SK-MEL-5 (cell line): ENCODE measurements around the gene C1QTNF12. TPM values are rescaled to one million over a fixed set of nuclear protein-coding genes. Genes with fewer than 3 reads are reported as not detected.

Experiments used
- DNase-seq: peaks from one replicate; pipeline ENCODE4 v3.0.0-alpha.2; 2016; ENCODE audit warnings: low read depth, low spot score
- in situ Hi-C: cut with HindIII; loops from 2 replicates; pipeline ENCODE4 v1.10.0; 2016; ENCODE audit warnings: low sequenced_read_pairs, high pct_unique_total_duplicates, low pct_unique_long_range_greater_than_20kb
- total RNA-seq: library from RNA; depleted of rRNA; stranded (reverse); fragments of >200 nt; shearing (Covaris generic); gene quantifications from 2 replicates; pipeline ENCODE4 v1.2.3, GENCODE V29; 2014

The C1QTNF12 gene
- total RNA-seq, 1 experiment from 2014 or later = not detected

DNA sequence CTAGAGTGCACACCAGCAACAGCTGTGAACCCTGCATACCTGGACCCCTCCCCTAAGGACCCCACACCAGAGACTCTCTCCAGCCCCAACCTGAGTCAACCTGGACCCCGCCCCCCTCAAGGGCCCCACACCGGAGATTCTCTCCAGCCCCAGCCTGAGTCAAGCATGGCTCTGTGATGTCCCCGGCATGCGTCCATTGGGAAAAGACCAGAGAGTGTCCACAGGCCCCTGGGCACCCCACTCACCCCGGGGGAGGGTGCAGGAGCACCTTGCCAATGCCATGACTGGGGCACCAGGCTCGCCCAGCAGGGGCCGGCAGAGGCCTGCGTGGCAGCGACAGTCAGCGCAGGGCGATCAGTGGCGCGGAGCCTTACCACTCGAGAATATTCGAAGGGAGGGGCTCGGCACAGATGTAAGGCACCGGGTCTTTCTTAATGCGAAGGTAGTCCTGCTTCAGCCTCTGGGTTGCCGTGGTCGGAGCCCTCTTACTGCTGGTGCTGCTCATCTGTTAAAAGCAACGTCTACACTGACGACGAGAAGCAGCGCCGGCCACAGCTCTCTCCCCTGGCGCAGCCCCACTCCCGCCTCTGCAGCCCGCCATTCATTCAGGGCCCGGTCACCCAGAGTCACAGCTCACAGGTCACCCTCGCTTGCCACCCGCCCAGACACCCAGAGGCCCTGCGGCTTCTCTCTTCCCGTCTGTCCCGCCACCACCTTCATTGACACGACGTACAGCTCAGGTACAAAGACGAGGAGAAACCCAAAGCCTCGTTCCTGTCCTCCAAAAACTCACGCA, 21.2 kb upstream of the C1QTNF12 start:
- in situ Hi-C loops = no loop called here

GRCh38 chr1:1264868-1265272, 18.3 kb upstream of the C1QTNF12 start:
- in situ Hi-C loops = no loop called here
- peak; percentile 36 for DNase-seq

More for the DNA sequence above, 21.2 kb upstream of the C1QTNF12 start:
- no peak for DNase-seq

- DNase-seq = no peak
- in situ Hi-C loops = no loop called here
These were observed 17.5 kb upstream of the C1QTNF12 start for GRCh38 chr1:1264026-1264425.

GRCh38 chr1:1262758-1263157, 16.2 kb upstream of the C1QTNF12 start:
- in situ Hi-C loops = no loop called here
- DNase-seq = no peak

- DNase-seq = no peak
- in situ Hi-C loops = no loop called here
These were observed 15.5 kb upstream of the C1QTNF12 start for GRCh38 chr1:1262071-1262470.

- in situ Hi-C loops = no loop called here
- no peak for DNase-seq
These were observed 14.5 kb upstream of the C1QTNF12 start for GRCh38 chr1:1260843-1261560.

DNA sequence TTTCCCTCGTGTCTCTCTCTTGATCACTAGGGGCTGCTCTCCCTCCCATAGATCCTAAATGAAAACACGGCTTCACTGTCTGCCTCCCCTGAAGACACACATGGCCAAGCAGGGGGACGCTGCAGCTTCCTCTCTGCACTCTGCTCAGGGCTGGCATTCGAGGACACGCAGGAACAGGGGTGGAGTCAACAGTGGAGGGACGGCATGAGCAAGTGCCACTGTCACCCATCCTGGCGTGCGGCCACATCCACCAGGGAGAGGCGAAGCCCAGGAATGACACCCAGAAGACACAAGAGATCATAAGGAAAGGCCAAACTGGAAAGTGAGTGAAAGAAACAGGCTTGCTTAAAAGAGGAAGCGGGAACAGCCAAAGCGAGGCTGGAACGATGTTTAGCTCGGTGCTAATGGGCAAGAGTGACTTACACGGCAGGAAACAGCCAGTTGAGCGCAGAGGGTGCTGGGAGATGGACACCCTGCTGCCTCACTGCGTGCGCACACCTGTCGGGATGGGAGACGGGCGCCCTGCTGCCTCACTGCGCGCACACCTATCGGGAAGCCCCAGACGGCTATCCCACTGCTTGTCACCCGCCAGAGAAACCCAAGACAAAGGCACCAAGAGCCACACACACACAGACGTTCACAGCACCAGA, 13.6 kb upstream of the C1QTNF12 start:
- in situ Hi-C loops = no loop called here
- DNase-seq = no peak

DNA sequence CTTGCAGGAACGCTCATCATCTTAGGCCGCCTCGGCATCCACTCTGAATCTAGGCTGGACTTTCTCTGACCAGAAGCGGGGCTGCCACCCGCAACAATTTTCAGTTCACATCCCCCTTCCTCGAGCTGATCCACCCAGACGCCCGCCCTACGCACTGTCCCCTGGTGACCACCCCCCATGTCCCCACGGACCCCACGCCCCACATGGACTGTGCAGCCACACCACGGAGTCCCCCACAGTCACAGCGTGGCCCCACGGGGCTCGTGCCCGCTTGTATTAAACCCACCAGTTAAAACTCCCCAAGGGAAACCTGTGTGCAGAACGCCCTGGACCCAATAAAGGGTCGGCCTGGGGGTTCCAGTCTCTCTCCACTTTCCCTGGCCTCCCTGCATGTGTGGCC, 13.0 kb upstream of the C1QTNF12 start:
- in situ Hi-C loops = no loop called here

GRCh38 chr1:1259119-1259488, 12.6 kb upstream of the C1QTNF12 start:
- in situ Hi-C loops = no loop called here
- DNase-seq = no peak

More for the DNA sequence above, 13.0 kb upstream of the C1QTNF12 start:
- no peak for DNase-seq

DNA sequence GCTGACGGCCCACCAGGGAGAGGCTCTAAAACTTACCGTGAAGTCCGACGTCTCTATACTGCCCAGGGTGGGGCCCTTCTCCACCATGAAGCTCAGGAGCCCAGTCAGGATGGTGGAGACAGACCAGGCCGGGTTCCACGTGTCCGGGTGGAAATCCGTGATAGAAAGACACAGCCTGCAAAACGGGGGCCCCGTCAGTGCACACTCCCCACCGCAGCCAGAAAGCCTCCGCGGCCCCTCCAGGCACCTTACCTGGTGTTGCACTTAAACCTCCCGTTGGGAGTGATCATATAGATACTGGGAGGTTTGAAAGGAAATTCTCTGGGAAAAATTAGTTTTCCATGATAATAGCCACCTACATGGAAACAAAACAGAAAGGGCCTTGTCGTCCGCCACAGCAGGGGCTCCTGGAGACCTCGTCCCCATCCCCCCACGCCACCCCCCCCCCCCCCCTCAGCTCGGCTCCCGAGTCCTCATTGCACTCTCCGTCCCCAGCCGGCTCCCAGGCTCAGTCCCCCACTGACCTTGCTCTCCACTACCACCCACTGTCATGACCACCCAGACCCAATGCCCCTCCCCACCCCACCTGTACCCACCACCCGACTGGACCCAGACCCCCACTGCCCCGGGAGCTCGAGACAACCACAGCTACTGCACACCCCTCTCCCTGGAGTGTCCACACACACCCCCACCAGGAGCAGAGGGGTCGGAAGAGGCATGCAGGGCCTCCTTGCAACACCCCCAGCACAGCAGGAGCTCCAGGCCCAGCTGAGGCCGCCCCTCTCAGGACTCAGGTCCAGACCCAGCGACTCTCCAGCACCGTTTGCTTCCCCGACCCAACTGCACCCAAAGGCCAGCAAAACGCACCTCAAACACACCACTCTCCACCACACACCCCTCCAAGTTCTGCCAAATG, 10.7 kb upstream of the C1QTNF12 start:
- in situ Hi-C loops = no loop called here
- no peak for DNase-seq

- in situ Hi-C loops = no loop called here
- DNase-seq = no peak
These were observed 9.1 kb upstream of the C1QTNF12 start for GRCh38 chr1:1255611-1256010.

GRCh38 chr1:1255078-1255477, 8.6 kb upstream of the C1QTNF12 start:
- in situ Hi-C loops = no loop called here

DNA sequence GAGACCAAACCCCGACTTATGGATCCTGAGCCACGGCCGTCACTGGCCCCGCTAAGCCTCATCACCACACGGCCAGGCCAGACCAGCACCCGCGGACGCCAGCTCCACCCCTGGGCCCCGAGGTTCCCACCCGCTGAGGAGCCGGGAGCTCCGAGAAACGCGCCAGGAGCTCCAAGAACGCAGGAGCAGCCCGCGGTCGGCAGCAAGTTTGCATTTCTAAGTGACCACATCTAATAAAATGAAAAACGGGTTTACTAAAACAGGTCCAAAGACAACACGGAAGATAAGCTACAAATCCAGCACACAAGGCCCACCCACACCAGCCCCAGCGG, 8.1 kb upstream of the C1QTNF12 start:
- no peak for DNase-seq
- in situ Hi-C loops = no loop called here

More at GRCh38 chr1:1255078-1255477, 8.6 kb upstream of the C1QTNF12 start:
- DNase-seq = no peak

GRCh38 chr1:1253972-1254666, 7.6 kb upstream of the C1QTNF12 start:
- in situ Hi-C loops = no loop called here
- DNase-seq = no peak

DNA sequence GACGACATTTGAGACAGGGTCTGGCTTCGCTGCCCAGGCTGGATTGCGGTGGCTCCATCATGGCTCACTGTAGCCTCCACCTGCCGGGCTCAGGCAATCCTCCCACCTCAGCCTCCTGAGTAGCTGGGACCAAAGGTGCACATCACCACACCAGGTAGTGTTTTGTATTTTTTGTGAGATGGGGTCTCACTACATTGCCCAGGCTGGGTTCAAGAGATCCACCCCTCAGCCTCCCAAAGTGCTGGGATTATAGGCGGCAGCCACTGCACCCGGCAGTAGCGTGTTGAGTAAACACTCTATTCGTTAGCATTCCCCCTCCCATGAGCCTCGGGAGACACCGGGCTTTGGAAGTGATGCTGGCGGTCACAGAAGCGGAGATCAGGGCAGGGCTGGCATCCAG, 6.8 kb upstream of the C1QTNF12 start:
- no peak for DNase-seq
- in situ Hi-C loops = no loop called here

- no peak for DNase-seq
- in situ Hi-C loops = no loop called here
These were observed 4.3 kb upstream of the C1QTNF12 start for GRCh38 chr1:1250786-1251284.
